ENCODE results near the gene UCP2. TPM values are rescaled to one million over a fixed set of nuclear protein-coding genes. Genes with fewer than 3 reads are reported as not detected.

UCP2 gene
- total RNA-seq, 4 donors from 2014 or later = 36.7 to 57.6 (median 39.6) TPM

DNA sequence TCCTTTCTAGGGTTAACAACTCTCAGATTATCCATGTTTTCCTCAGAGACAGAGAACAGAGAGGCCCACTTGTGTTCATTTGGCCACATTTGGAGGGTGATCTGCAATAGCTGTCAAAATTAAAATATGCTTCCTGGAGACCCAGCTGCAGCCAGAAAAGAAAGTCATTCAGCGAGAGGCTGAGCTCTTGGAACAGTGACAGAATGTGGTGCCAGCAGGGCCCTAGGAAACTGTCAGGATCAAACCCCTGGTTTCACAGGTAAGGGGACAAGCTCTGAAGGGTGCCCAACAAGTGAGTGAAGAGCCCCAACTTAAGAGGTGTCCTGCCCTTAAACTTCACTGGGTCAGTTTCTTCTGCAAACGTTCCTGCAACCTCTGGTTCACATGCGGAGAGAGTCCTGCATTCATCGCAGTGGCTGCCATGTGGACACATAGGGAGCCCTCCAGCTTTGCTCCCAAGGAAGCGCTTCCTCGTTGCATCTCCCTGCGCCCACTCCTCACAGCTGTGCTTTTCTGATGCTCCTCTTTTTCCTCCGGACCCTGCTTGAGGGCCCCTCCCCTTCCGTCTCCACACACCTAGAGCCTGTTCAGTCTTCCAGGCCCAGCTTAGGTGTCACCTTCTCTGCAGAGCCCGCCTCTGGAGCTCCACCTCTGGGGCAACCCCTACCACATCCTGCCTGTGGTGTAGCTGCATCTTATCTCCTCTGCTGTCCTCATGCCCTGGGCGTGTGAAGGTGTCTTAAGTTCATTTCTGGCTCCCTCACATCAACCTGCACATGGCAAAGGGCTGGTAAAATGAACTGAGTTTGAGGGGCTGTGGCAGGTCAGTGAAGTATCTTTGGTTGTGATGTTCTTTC lies 22.3 kb upstream of the UCP2 start:
- no peak overlapping the region for H3K4me3 ChIP-seq
- no peaks in the 10 kb centered on the region for H3K9me3 ChIP-seq
- DNase-seq = peak; percentile 61
- in situ Hi-C loops (cut with MboI; ENCODE audit: low pct_ligation_motif_present in 1 of 4, low pct_unique_long_range_greater_than_20kb in 1 of 4, low sequenced_read_pairs in 3 of 4) (no loop called here), intact Hi-C loops (cut with DNase I; ENCODE audit: low total_unique reads) (no loop called here)
- 60% methylated on average over 11 of the region's 11 CpGs; no CpG with 5 or more reads in 1 of the 2 donors for WGBS, 2 donors (ENCODE audit: low coverage in 1 of 2)
- TF ChIP-seq, protein P1, sequence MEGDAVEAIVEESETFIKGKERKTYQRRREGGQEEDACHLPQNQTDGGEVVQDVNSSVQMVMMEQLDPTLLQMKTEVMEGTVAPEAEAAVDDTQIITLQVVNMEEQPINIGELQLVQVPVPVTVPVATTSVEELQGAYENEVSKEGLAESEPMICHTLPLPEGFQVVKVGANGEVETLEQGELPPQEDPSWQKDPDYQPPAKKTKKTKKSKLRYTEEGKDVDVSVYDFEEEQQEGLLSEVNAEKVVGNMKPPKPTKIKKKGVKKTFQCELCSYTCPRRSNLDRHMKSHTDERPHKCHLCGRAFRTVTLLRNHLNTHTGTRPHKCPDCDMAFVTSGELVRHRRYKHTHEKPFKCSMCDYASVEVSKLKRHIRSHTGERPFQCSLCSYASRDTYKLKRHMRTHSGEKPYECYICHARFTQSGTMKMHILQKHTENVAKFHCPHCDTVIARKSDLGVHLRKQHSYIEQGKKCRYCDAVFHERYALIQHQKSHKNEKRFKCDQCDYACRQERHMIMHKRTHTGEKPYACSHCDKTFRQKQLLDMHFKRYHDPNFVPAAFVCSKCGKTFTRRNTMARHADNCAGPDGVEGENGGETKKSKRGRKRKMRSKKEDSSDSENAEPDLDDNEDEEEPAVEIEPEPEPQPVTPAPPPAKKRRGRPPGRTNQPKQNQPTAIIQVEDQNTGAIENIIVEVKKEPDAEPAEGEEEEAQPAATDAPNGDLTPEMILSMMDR (IDR thresholded peaks at IDR 0.05) = no peak
- H3K4me1 ChIP-seq = peaks cover 0 to 4% (median 0%) of the 10 kb centered on the region in 4 donors
- H3K36me3 ChIP-seq = no peaks in the 10 kb centered on the region
- H3K27me3 ChIP-seq = no peaks in the 10 kb centered on the region
- peak overlapping the region in 1 of 4 donors; percentile 21 for H3K27ac ChIP-seq

DNA sequence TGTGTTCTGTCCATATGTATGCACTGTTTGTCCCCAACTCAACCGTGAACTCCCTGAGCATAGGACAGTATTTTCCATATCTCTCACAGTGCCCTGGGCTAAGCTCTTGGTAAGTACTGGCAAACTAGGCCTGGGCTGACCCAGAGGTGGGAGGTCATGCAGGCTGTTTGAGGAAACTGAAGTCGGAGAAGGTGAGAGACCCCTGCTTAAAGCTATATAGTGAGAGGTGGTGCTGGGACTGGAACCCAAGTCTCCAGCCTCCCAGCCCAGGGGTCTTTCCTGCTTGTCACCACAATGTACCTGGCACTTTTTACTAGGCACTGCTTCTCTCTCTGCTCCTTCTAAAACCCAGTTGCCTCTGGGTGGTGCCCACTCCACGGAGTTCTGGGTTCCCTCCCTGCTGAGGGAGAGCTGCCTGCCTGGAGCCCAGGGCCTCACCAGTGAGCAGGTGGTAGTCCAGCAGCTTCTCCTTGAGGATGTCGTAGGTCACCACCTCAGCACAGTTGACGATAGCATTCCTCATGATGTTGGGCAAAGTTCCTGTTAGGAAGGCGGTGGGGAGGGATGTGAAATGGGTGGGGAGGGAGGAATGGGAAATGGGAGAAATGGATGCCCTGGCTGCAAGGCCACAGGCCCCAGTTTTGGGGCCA lies 21.5 kb upstream of the UCP2 start:
- H3K4me3 ChIP-seq = no peak overlapping the region
- no peak for DNase-seq
- no peak overlapping the region for H3K27ac ChIP-seq
- in situ Hi-C loops (cut with MboI; ENCODE audit: low pct_ligation_motif_present in 1 of 4, low pct_unique_long_range_greater_than_20kb in 1 of 4, low sequenced_read_pairs in 3 of 4) = no loop called here
- intact Hi-C loops (cut with DNase I; ENCODE audit: low total_unique reads) = no loop called here
- H3K27me3 ChIP-seq = no peaks in the 10 kb centered on the region
- 92% methylated on average over 6 of the region's 6 CpGs; no CpG with 5 or more reads in 1 of the 2 donors for WGBS, 2 donors (ENCODE audit: low coverage in 1 of 2)
- no peaks in the 10 kb centered on the region for H3K9me3 ChIP-seq
- peaks cover 0 to 4% (median 0%) of the 10 kb centered on the region in 4 donors for H3K4me1 ChIP-seq
- no peaks in the 10 kb centered on the region for H3K36me3 ChIP-seq
- TF ChIP-seq POLR2A (IDR thresholded peaks at IDR 0.05) (no peak), POLR2AphosphoS5 (IDR thresholded peaks at IDR 0.05) (no peak), EP300 (IDR thresholded peaks at IDR 0.05; ENCODE audit: low read depth) (no peak)
- TF ChIP-seq, protein P1 (IDR thresholded peaks at IDR 0.05) = no peak

DNA sequence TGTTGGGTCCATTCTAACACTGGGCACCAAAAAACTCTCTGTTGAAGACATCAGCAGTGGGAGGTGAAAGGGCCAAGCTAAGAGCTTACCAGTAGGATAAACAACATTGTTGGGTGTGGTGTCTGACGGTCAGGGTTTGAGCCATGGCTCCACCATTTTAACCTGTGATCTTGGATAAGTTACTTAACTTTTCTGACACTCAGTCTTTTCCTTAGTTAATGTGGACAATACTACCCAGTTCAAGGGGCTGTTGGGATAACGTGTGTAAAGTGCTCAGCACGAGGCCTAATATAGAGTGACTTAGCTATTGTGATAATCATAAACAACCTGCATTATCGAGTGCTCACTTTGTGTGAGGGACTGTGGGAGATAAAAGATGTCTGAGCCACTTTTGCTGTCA lies 20.2 kb upstream of the UCP2 start:
- H3K27ac ChIP-seq = no peak overlapping the region
- DNase-seq = no peak
- intact Hi-C loops (cut with DNase I; ENCODE audit: low total_unique reads) = no loop called here
- peaks cover 0 to 4% (median 0%) of the 10 kb centered on the region in 4 donors for H3K4me1 ChIP-seq
- TF ChIP-seq POLR2A (IDR thresholded peaks at IDR 0.05) = no peak
- no peak for TF ChIP-seq POLR2AphosphoS5 (IDR thresholded peaks at IDR 0.05)
- TF ChIP-seq EP300 (IDR thresholded peaks at IDR 0.05; ENCODE audit: low read depth) = no peak
- TF ChIP-seq, protein P1 (IDR thresholded peaks at IDR 0.05) = no peak
- no peak overlapping the region for H3K4me3 ChIP-seq
- H3K36me3 ChIP-seq = no peaks in the 10 kb centered on the region
- no peaks in the 10 kb centered on the region for H3K27me3 ChIP-seq
- no peaks in the 10 kb centered on the region for H3K9me3 ChIP-seq
- in situ Hi-C loops (cut with MboI; ENCODE audit: low pct_ligation_motif_present in 1 of 4, low pct_unique_long_range_greater_than_20kb in 1 of 4, low sequenced_read_pairs in 3 of 4) = no loop called here
- 89 to 92% methylated on average over 3 to 4 of the region's 4 CpGs for WGBS, 2 donors (ENCODE audit: low coverage in 1 of 2)

- TF ChIP-seq POLR2A (IDR thresholded peaks at IDR 0.05) = no peak
- TF ChIP-seq, protein P1 (IDR thresholded peaks at IDR 0.05) = no peak
- Histone ChIP-seq H3K9me3 (no peaks in the 10 kb centered on the region), H3K4me1 (peaks cover 0 to 9% (median 0%) of the 10 kb centered on the region in 4 donors), H3K27ac (no peak overlapping the region), H3K27me3 (no peaks in the 10 kb centered on the region), H3K4me3 (no peak overlapping the region), H3K36me3 (no peaks in the 10 kb centered on the region)
- WGBS, 2 donors (ENCODE audit: low coverage in 1 of 2) = 84 to 90% methylated on average over 2 to 7 of the region's 7 CpGs
- intact Hi-C loops (cut with DNase I; ENCODE audit: low total_unique reads) = no loop called here
- in situ Hi-C loops (cut with MboI; ENCODE audit: low pct_ligation_motif_present in 1 of 4, low pct_unique_long_range_greater_than_20kb in 1 of 4, low sequenced_read_pairs in 3 of 4) = no loop called here
- no peak for DNase-seq
These were observed 19.2 kb upstream of the UCP2 start for GRCh38 chr11:74001822-74002286.

Data from transverse colon (tissue), 4 donors.